DMS 273 (cell line): ENCODE data around the gene KCNK5.

Source experiments
- DNase-seq: peaks from one replicate; lab custom pipeline; 2025; ENCODE audit not compliant: unreplicated experiment; lab: John Stamatoyannopoulos, UW

KCNK5 gene

DNA sequence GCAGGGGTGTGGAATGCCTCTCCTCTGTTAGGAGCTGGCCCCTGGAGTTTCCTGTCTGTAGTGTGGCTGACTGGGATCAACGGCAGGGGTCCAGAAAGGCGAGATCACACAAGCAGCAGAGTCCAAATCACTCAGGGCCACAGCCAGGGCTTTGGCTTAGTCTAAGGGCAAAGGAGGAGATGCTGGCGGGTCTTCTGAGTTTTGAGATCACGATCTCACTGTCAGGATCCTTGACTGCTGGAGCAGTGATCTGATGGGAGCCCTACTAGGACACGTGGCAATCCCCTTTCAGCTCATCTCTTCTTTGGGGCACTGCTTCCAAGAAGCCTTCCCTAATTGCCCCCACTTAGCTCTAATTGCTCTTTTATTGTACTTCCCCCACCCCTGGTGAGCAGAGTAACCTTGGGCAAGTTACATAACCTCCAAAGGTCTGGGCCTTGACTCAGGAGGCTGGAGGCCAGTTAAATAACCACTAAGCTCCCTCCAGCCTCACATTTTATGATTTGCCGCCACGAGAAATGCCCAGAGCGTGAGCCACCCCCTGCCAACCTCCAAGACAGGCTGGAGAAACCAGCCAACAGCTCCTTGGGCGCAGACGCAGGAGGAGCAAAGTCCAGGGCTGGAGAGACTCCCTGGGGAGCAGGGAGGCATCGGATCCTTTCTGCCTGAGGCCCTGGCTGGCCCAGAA, 12.0 kb downstream of the KCNK5 start:
- DNase-seq: no peak

DNA sequence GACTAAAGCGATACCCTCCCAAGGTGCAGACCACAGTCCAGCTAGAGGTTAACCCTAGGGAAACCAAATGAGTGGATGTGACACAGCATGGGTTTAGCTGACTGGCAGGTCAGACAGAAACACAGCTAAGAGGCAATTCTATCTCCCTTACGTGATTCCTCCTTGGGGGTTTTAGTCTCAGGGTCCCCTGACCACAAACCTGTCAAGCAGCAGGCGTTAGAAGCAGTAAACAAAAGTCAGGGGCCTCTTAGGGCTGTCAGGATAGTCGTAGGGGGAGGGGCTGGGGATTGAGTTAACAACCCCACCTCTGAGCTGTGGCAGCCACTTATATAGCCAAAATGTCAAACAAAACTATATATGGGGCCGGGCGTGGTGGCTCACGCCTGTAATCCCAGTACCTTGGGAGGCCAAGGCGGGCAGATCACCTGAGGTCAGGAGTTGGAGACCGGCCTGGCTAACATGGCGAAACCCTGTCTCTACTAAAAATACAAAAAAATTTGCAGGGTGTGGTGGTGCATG, 13.6 kb downstream of the KCNK5 start:
- DNase-seq: no peak

DNA sequence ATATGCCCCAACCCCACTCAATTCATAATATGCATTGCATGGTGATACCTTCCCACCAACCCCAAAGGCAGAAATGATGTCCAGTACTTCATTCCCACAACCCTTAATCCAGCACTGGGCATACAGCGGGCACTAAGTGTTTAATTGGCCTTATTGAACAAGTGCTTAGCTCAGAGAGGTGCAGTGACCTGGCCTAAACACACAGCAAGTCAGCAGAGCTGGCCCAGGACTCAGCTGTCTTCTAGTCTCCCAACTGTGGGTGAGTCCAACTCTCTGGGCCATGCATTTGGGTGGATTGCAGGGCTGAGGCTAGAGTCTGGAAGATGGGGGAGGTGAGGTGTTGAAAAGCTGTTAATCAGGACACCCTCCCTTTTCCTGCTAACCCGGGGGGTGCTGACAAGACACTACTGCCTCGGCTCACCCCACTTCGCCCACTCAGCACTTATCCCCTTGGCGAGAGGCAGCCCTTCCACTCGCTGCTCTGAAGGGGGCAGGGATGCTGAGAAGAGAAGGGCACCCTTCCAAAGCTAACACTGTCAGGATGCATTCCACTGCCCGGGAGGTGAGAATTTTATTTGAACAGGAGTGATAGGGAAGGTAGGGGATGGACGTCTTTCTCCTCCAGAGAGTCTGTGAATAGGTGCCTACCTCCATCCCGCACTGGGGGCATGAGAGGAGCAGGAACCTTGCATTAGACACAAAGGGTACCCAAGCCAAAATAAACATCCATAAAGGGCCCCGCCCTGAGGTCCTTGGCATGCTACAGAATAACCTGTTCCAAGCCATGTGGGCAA, 14.2 kb downstream of the KCNK5 start:
- DNase-seq: no peak

DNA sequence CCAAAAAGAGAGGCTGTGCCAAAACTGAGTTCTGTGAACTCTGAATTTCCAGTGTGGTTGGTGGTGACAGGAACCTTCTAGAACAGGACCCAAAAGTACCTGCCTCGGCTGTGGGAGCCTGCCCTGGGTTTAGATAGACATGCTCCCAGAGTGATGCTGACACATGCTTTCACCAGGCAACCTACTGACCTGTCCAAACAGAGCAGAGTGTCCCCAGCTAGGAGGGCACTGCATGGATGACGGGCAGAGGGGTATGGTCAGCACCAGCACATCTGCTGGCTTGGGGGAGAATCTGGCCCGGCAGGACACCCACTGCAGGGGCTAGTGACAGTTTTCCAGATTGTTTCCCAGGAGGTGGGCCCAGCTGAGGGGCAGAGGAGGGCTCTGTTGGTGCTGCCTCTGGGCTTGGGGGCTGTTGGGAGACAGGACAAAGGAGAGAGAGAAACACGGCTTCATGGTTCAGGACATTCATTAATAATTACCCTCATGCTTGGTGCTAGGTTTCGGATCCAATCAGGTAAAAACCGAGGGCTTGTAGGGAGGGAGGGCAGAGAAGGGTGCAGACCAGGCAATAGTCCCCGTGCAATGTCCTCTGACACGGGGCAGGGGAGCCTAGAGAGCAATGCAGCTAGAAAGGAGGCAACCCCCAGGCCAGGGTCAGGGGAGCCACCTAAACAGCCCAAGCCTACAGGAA, 15.0 kb downstream of the KCNK5 start:
- no peak for DNase-seq

DNA sequence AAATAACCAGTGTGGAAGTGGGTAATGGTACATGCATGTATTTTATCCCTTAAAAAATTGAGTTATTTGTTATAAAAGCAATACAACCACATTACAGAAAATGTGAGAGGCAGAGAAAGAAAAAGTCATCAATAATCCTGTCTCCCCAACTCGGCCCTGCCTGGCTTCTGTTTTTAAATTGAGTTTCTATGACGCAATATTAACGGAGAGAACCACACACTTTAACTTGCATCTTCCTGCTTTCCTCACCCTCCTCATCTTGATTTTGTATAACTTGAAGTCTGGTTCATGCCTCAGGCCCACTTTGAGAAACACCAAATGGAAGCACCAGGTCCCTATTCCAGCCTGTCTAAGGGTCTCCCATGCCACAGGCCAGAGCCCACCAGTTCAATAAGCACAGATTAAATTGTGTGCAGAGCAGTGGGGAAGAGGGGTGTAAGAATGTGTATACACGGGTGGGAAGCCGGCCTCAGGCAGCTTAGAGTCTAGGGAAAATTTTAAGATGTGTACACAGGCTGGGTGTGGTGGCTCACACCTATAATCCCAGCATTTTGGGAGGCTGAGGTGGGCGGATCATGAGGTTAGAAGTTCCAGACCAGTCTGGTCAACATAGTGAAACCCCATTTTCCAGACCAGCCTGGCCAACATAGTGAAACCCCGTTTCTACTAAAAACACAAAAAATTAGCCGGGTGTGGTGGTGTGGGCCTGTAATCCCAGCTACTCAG, 15.9 kb downstream of the KCNK5 start:
- no peak for DNase-seq

DNA sequence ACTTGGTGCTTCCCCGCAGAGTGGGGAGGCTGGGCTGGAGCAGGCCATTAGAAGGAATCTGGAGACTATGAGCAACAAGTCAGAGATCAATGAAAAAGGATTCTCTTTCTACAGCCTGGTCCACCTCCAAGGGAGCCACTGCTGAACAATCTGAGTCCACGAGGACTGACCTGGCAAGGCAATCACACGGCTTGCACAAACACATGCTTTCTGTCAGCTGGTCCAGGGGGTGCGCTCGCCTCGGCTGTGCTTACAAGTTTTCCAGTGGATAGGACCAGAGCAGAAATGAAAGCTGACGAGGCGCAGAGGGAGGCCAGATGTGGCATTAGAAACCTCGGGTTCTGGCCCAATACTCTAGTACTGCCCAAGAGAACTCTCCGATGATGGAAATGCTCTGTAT, 18.1 kb downstream of the KCNK5 start:
- DNase-seq: no peak

DNA sequence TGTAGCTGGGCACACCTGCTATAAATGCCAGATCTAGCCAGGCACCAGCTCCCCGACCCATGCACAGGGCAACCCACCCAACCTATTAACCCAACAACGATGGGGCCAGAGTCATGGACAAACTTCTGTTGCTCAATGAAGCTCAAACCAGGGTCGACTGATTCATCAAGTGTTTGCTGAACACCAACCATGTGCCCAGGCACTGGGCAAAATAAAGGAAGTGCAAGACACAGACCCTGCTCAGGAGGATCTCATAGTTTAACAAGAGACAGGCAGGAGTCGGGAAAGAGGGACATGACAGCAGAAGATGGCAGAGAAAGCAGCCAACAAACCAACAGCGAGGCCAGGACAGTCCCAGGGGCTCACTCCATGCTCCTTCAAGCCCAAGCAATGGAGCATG, 18.8 kb downstream of the KCNK5 start:
- DNase-seq: no peak

DNA sequence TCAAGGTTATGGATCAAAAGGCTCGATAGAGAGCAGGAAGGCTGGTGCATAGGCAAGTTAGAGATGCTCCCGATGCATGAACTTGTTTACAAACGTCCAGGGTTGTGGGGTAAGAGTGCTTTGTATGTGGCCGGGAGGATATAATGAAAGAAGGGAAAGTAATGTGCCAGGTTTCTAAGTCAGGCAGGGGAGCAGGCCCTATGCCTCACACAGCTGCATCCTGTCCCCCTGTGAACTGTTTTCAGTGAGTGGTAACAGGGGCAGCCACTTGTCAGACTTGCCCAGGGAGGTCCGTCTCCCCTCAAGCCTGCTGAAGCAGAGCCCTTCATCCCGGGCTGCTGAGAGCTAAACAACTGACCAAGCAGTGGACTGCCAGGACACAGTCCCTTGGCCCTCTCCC, 19.4 kb downstream of the KCNK5 start:
- DNase-seq: no peak

DNA sequence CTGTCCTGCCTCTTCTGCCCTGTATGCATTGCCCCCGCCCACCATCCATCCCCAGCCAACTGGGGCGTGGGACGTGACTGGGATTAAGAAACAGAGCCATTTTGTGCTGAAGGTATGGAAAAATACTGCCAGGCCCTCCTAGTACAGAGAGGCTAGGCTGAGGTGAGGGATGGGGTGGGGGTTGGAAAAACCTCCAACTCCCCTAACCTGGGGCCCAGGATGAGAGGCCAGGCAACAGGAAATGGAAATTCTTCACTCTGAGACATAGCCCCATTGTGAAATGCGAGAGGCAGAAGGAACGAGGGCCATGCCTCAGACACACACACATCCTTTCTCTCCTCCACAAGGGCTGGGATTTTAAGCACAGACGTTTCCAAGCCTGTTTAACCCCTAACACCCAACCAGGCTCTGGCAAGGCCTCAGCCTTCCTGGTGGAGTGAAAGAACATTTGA, 19.9 kb downstream of the KCNK5 start:
- no peak for DNase-seq

DNA sequence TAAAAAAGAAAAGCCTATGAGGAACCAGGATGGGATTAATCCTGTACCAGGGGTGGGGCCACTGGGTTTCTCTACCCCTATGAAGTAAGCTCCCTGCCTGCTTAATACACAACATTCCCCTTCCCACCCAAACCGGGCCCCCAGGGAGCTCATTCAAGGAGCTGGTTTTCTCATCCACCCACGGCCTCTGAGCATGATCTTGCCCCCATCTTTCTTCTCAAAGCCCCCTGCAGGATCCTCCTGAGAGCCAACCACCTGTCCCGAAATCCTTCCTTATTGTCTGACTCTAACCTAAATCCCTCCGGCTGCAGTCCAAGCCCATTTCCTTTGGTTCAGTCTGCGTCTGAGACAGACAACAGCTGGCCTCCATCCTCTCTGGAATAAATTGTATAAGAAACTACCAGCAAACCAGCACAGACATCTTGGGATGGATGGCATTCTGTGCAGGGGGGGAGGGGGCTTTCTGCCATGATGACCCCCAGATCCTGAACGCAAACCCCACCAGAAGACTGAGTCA, 21.0 kb downstream of the KCNK5 start:
- DNase-seq: no peak

DNA sequence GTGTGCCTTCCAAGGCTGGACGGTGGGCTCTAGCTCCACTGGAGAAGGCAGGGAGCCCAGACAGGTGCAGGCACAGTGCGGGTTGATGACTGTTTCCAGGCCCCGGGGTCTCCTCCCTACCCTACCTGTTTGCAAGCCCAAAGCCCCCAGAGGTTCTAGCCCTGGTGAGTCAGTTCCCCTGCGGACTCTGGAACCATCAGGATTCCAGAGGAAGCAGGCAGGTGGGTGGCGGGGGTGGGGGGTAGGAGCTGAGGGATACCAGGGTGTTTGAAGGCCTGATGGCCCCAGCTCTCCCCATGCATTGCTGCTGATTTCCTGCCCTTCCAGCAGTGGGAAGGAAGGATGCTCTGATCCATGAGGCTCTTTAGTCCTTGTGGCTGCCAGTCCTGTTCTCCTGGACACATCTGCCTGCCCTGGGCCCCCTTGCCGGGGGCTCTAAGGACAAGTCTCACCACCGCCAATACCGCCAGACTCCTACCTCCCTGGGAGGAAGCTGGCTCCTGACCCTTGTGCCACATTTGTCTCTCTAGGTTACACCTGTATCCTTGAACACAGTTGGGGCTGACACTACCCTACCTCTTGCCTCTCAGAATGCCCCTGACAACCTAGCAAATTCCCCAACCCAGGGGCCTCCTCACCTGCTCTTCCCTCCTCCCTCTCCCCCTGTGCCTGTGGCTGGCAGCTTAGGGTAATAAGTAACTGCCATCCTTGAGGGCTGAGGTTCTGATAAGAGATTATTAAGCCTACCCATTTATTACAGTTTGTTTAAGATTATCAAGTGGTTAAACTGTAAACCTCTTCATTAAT, 21.7 kb downstream of the KCNK5 start:
- DNase-seq: no peak

DNA sequence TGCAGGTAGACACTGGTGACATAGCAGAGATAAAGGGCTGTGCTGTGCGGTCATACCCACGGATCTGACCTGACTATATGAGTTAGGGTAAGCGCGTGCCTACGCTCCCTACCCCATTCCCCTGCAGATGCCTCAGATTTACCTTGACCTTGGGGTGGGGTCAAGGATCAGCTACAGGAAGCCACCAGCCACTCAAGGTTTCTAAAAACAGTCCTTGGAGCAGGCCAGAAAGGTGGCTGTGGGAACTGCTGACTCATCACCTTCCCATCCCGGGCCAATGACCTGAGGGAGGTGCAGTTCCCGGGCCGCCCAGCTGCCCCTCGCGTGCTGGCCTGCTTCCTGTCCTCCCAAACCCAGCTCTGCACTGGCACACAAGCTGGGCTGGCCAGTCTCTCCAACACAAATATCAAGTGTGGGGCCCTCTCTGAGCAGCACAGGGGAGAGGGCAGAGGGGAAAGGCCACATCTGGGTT, 23.0 kb downstream of the KCNK5 start:
- no peak for DNase-seq

DNA sequence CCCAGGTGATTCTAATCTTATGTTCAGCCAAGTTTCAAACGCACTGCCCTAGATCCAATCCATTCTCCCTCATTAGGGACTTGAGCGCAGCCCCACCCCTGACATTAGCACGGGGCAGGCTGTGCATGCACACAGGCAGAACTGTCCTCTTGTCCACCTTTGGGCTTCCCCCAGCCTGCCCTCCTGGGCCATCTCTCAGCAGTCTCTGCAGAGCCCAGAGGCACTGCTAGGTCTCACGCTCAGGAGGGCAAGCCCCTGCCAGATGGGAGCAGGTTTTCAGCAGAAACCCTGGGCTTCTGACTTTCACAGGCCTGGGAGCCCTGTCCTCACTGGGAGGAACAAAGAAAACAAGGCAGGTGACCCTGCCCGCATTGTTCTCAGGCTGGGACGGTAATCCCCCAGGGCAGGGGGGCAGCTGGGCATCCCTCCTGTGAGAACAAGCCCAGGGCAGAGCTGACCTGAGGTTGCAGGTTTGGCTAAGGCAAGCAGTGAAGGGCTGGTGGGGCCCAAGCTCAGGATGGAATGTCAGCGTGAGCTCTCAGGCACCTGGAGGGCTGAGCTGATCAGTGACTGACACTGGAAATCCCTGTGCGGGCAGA, 24.5 kb downstream of the KCNK5 start:
- no peak for DNase-seq

DNA sequence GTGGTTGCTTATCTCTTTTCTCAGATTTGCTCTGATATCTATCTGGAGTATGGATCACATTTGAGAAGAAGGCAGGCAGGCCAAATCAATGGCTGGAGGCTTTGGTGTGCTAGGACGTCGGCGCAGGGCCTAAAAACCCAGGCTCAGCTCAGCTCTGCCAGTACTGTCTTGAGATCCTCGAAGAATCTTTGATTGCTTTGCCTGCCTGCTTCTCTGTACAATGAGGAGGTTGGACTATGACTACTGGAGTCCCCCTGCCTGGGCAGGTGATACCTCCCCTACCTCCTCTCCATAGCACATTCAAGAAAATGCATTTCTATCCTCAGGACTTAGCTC, 25.1 kb downstream of the KCNK5 start:
- DNase-seq: no peak

DNA sequence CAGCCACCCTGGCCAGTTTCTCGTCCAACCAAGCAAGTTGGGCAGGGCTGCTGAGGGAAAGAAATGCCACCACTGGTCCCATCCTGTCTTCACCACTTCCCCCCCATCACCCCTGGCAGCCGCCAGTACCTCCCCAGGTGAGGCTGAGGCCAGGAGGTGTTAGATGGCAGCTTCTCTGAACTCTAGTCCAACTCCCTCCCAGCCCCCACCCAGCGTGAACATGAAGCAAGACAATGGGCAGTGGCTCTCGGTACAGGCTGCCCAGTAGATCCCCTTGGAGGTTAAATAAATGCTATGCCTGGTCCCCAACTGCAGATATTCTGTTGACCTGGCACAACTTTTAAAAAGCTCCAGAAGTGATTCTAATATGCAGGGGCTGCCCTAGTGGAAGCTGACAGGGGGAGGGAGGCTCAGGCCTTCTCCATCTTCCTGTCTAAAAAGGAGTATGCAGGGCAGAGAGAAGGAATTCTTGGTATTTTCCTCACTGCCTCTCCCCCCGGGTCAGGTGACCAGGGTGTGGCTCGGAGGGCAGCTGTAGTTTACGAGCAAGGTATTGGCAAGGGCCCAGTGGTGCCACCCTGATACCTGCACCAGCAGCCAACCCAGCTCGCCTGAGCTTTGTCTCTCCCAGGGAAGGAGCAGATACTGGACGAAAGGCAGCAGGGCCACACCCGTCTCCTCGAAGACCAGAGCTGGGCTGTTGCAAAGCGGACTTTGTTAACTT, 25.7 kb downstream of the KCNK5 start:
- DNase-seq: no peak

DNA sequence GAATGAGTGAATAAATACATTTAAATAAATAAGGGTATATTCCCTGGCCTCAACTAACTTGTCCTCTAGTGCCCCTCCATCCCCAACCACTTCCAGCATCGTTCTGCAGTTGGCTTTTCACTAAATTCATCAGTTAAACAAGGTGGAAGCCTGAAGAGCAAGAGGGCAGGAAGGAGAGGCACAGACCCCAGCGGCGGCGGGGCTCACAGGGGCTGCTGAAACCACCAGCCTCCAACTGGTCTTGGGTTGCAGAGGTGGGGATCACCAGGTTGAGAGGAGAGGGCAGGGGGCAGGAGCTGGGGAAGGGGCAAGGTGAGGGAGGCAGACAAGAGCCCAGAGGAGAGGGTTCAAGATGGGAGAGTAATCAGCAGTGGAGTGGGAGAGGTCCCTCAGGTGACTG, 27.1 kb downstream of the KCNK5 start:
- no peak for DNase-seq

DNA sequence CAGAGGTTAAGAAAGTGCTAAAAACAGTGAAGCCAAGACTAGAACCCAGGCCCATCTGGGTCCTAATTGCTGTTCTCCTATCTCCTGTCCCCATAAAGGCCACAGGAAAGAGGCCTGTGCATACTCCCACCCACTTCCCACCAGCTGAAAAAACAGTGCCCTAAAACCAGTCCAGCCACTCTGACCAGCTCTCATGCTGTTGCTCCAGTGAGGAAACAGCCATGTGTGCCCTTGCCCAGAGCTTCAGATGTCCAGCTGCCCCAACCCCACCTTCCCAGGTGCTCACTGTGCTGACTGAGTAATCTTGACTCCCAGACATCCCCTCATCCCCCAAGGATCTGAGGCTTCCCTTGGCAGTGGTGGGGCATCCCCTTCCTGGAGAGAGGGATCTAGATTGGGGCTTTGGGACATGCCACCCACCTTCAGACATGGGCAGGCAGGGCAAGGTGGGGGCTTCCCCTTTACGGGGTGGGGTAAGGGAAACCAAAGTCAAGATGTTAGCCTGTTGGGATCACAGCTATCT, 28.7 kb downstream of the KCNK5 start:
- DNase-seq: no peak

DNA sequence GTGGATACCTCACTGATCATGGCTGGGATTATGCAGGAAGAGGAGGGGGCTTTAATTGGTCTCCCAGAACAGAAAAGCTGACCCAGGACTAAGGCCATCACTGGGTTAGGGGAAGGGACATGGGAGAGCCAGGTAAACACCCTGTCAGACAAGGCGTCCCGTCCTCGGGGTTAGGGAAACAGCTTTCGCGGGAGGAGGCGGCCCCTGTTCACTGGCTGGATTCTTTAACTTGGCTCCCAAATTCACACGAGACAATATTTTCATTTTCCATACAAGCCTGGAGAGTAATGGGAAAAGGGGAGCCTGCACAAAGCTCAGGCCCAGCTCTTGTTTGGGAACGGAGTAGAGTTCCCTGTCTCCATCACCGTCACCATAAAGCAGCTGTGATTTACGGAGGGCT, 29.3 kb downstream of the KCNK5 start:
- no peak for DNase-seq
